ENCODE results near the gene CFAP97D2.
"Not testable (repeated sequence)": the region's sequence is repeated elsewhere in the genome, so short reads cannot be mapped to it uniquely, and the experiment has no call there.

CFAP97D2 gene

GRCh38 chr13:114143806-114144605 lies 35.1 kb upstream of the CFAP97D2 start:
- DNase-seq, result no peak

GRCh38 chr13:114144606-114145244 lies 34.3 kb upstream of the CFAP97D2 start:
- no peak for DNase-seq

- DNase-seq, result no peak
These were observed 33.8 kb upstream of the CFAP97D2 start for GRCh38 chr13:114145256-114145655.

- no peak for DNase-seq
These were observed 33.3 kb upstream of the CFAP97D2 start for GRCh38 chr13:114145722-114146121.

GRCh38 chr13:114146173-114146572 lies 32.9 kb upstream of the CFAP97D2 start:
- DNase-seq, result no peak

- no peak for DNase-seq
These were observed 32.4 kb upstream of the CFAP97D2 start for GRCh38 chr13:114146629-114147028.

- DNase-seq, result no peak
These were observed 31.1 kb upstream of the CFAP97D2 start for GRCh38 chr13:114147803-114148520.

GRCh38 chr13:114148521-114148855 lies 30.6 kb upstream of the CFAP97D2 start:
- DNase-seq, result peak in 1 of 2 donors; percentile 8

GRCh38 chr13:114148886-114149285 lies 30.2 kb upstream of the CFAP97D2 start:
- not testable (repeated sequence) for DNase-seq

GRCh38 chr13:114149774-114150740 lies 29.0 kb upstream of the CFAP97D2 start:
- no peak for DNase-seq

- DNase-seq, result peak; percentile 30 to 40
These were observed 28.0 kb upstream of the CFAP97D2 start for GRCh38 chr13:114151031-114151430.

GRCh38 chr13:114151565-114152284 lies 27.3 kb upstream of the CFAP97D2 start:
- peak; percentile 61 to 82 for DNase-seq

- DNase-seq, result no peak
These were observed 26.8 kb upstream of the CFAP97D2 start for GRCh38 chr13:114152285-114152645.

GRCh38 chr13:114152831-114153371 lies 26.2 kb upstream of the CFAP97D2 start:
- DNase-seq, result peak; percentile 61 to 65

- DNase-seq, result no peak
These were observed 25.5 kb upstream of the CFAP97D2 start for GRCh38 chr13:114153485-114154080.

- DNase-seq, result no peak
These were observed 24.6 kb upstream of the CFAP97D2 start for GRCh38 chr13:114154476-114154875.

- DNase-seq, result no peak
These were observed 23.7 kb upstream of the CFAP97D2 start for GRCh38 chr13:114155320-114155719.

- DNase-seq, result no peak
These were observed 22.9 kb upstream of the CFAP97D2 start for GRCh38 chr13:114155926-114156883.

GRCh38 chr13:114157869-114158495 lies 21.1 kb upstream of the CFAP97D2 start:
- DNase-seq, result no peak
